Gastroesophageal sphincter (tissue), 3 donors: ENCODE data around the gene TMEM167B.

Source experiments
- CTCF ChIP-seq, 4 experiments: fragments of 200-600 bp in 2 of 4; fragments of 450-650 bp in 2 of 4; sonication (generic) in 1 of 4; IDR thresholded peaks; one replicate each; pipeline ENCODE4 v1.5.1; 2017 to 2019; ENCODE audit warnings: antibody characterized with exemption in 4 of 4, mild to moderate bottlenecking in 2 of 4, moderate library complexity in 2 of 4
- EP300 ChIP-seq: sonication (generic); formaldehyde crosslinking; IDR thresholded peaks from one replicate; pipeline ENCODE4 v1.6.1; 2017; ENCODE audit warnings: antibody characterized with exemption, mild to moderate bottlenecking
- POLR2AphosphoS5 ChIP-seq: sonication (generic); formaldehyde crosslinking; IDR thresholded peaks from one replicate; pipeline ENCODE4 v1.6.1; 2017; ENCODE audit warnings: antibody characterized with exemption

GRCh38 chr1:109096120-109096519 is 5.6 kb downstream of the TMEM167B start:
- TF ChIP-seq POLR2AphosphoS5 (no peak), EP300 (no peak), CTCF (IDR thresholded peaks at IDR 0.05) (no peak)
